Measurements from ENCODE around the gene ARHGDIG. TPM values are rescaled to one million over a fixed set of nuclear protein-coding genes. Genes with fewer than 3 reads are reported as not detected.

ARHGDIG gene
- total and polyA plus RNA-seq, 9 donors, result 0.10 to 0.77 TPM; not detected in 7

DNA sequence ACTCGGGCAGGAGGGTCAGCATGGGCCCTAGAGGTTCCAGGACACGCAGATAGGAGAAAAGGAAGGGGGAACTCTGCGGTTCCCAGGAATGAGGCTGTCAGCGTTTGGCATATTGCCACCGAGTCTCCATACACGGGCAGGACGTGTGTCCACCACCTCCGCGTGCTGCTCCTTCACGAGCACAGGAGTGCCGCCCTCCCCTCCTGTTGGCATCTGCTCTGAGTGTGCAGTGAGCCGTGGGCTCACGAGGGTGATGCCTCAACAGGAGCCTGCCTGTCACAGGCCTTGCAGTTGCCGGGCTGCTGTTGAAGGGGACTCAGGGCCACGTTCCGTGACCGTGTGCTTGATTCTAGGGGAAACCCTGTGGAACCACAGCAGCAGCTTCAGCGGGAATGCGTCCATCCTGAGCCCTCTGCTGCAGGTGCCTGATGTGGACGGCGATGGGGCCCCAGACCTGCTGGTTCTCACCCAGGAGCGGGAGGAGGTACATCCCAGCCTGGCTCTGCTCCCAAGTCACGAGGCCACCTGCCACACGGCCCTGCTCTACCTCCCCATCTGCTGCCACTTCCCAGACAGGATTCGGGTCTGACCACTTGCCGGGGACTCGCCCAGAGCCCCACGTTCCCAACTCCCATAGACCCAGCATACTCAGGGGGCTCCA is 19.2 kb upstream of the ARHGDIG start:
- H3K36me3 ChIP-seq, result no peaks in the 10 kb centered on the region
- intact Hi-C loops (cut with DNase I), result no loop called here

DNA sequence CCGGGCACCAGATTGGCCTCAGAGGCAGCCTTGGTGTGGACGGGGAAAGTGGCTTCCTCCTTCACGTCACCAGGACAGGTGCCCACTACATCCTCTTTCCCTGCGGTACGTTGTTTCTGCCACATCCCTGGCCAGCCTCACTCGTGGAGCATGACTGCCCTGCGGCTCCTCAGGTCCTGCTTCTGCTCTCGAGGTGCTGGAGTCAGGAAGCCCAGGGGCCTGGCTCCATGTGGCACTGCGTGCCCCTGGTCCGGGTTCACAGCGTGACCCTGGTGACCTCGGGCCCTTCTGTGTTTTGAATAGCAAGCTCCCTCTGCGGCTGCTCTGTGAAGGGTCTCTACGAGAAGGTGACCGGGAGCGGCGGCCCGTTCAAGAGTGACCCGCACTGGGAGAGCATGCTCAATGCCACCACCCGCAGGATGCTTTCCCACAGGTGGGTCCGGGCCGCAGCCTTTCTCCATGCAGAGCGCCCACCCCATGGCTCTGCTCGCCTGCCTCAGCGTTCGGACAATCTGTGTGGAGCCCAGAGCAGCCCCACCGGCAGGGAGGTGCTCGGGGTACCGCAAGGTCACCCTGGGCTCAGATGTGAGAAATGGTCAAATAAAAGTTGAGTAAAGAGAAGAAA is 18.2 kb upstream of the ARHGDIG start:
- no peaks in the 10 kb centered on the region for H3K36me3 ChIP-seq
- H3K9me3 ChIP-seq, result no peaks in the 10 kb centered on the region
- no peaks in the 10 kb centered on the region for H3K27me3 ChIP-seq
- 92 to 95% (median 93%) methylated on average over 29 of the region's 29 CpGs for WGBS, 3 donors
- DNase-seq, result no peak
- peaks cover 8% of the 10 kb centered on the region for H3K4me1 ChIP-seq (ENCODE audit: insufficient read depth)
- no peak overlapping the region for H3K27ac ChIP-seq
- intact Hi-C loops (cut with DNase I), result no loop called here
- TF ChIP-seq POLR2A (IDR thresholded peaks at IDR 0.05) (no peak), EP300 (IDR thresholded peaks at IDR 0.05) (no peak)
- TF ChIP-seq, protein P1, sequence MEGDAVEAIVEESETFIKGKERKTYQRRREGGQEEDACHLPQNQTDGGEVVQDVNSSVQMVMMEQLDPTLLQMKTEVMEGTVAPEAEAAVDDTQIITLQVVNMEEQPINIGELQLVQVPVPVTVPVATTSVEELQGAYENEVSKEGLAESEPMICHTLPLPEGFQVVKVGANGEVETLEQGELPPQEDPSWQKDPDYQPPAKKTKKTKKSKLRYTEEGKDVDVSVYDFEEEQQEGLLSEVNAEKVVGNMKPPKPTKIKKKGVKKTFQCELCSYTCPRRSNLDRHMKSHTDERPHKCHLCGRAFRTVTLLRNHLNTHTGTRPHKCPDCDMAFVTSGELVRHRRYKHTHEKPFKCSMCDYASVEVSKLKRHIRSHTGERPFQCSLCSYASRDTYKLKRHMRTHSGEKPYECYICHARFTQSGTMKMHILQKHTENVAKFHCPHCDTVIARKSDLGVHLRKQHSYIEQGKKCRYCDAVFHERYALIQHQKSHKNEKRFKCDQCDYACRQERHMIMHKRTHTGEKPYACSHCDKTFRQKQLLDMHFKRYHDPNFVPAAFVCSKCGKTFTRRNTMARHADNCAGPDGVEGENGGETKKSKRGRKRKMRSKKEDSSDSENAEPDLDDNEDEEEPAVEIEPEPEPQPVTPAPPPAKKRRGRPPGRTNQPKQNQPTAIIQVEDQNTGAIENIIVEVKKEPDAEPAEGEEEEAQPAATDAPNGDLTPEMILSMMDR (IDR thresholded peaks at IDR 0.05), result no peak
- H3K4me3 ChIP-seq, result no peak overlapping the region

More for the DNA sequence above, 19.2 kb upstream of the ARHGDIG start:
- no peaks in the 10 kb centered on the region for H3K27me3 ChIP-seq
- 86 to 89% (median 86%) methylated on average over 27 to 28 of the region's 28 CpGs for WGBS, 3 donors
- H3K9me3 ChIP-seq, result no peaks in the 10 kb centered on the region
- H3K4me3 ChIP-seq, result no peak overlapping the region
- H3K27ac ChIP-seq, result no peak overlapping the region
- TF ChIP-seq, protein P1 (IDR thresholded peaks at IDR 0.05), result no peak
- TF ChIP-seq POLR2A (IDR thresholded peaks at IDR 0.05), result no peak
- TF ChIP-seq EP300 (IDR thresholded peaks at IDR 0.05), result no peak
- peaks cover 7% of the 10 kb centered on the region for H3K4me1 ChIP-seq (ENCODE audit: insufficient read depth)
- no peak for DNase-seq

DNA sequence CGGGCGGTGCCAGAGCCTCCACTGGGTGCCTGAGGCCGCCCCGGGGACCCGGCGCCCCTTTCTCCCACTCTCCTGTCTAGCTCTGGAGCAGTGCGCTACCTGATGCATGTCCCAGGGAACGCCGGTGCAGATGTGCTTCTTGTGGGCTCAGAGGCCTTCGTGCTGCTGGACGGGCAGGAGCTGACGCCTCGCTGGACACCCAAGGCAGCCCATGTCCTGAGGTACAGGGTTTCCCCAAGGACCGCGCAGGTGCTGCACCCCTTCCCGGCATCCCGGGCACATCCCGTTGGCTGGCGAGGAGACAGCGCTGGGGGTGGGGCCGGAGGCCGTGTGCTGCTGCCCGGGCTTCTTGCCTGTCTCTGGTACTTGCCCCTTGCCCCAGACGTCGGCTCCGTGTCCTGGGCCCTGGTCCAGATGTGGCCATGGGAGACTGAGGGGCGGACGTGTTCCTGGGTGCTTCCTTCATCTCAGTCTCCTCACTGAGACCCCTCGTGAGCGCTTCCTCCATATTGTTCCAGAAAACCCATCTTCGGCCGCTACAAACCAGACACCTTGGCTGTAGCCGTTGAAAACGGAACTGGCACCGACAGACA is 17.1 kb upstream of the ARHGDIG start:
- no peak for DNase-seq
- intact Hi-C loops (cut with DNase I), result no loop called here
- TF ChIP-seq, protein P1 (IDR thresholded peaks at IDR 0.05), result no peak
- TF ChIP-seq POLR2A (IDR thresholded peaks at IDR 0.05) (no peak), EP300 (IDR thresholded peaks at IDR 0.05) (no peak)
- H3K36me3 ChIP-seq, result no peaks in the 10 kb centered on the region
- H3K9me3 ChIP-seq, result no peaks in the 10 kb centered on the region
- H3K4me3 ChIP-seq, result no peak overlapping the region
- peaks cover 8% of the 10 kb centered on the region for H3K4me1 ChIP-seq (ENCODE audit: insufficient read depth)
- H3K27me3 ChIP-seq, result no peaks in the 10 kb centered on the region
- no peak overlapping the region for H3K27ac ChIP-seq
- 89 to 93% (median 92%) methylated on average over 33 to 35 of the region's 35 CpGs for WGBS, 3 donors

DNA sequence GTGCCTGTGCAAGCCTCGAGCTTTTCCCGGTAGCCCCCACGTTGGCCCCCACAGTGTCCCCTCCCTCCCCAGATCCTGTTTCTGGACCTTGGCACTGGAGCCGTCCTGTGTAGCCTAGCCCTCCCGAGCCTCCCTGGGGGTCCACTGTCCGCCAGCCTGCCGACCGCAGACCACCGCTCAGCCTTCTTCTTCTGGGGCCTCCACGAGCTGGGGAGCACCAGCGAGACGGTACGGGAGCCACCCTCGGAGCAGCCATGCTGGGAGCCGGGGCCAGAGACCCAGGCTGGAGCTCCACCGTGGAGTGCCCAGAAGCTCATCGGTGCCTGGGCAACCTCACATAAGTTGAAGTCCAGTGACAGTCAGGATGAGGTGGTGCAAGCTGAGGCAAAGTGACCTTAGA is 16.4 kb upstream of the ARHGDIG start:
- H3K36me3 ChIP-seq, result no peaks in the 10 kb centered on the region
- H3K27ac ChIP-seq, result no peak overlapping the region
- no peak overlapping the region for H3K4me3 ChIP-seq
- DNase-seq, result no peak
- H3K4me1 ChIP-seq (ENCODE audit: insufficient read depth), result peaks cover 8% of the 10 kb centered on the region
- intact Hi-C loops (cut with DNase I), result no loop called here
- TF ChIP-seq POLR2A (IDR thresholded peaks at IDR 0.05), result no peak
- TF ChIP-seq, protein P1 (IDR thresholded peaks at IDR 0.05), result no peak
- TF ChIP-seq EP300 (IDR thresholded peaks at IDR 0.05), result no peak
- WGBS, 3 donors, result 88 to 94% (median 91%) methylated on average over 17 of the region's 17 CpGs
- no peaks in the 10 kb centered on the region for H3K27me3 ChIP-seq
- no peaks in the 10 kb centered on the region for H3K9me3 ChIP-seq
